ENCODE data around the gene ZNF385C.

The ZNF385C gene

DNA sequence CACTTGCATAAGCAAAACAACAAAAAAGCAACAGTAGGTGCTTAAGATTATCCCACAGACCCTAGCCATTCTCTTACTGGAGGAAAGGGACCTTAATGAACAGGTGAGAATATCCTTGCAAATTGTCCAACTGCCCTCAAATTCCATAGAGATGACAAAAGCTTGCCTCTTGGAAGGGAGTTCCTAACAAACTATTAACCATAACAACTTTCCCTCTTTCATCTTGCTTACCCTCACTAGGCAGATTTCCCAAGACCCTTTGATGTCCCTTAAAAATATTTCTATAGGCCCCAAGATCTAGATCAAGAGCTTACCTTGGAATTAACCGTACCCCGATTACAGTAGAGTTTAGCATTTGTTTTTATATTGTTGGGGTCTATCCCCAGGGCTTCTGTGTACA is 109.9 kb downstream of the ZNF385C start:
- no peak for DNase-seq (ENCODE audit: low read depth)

DNA sequence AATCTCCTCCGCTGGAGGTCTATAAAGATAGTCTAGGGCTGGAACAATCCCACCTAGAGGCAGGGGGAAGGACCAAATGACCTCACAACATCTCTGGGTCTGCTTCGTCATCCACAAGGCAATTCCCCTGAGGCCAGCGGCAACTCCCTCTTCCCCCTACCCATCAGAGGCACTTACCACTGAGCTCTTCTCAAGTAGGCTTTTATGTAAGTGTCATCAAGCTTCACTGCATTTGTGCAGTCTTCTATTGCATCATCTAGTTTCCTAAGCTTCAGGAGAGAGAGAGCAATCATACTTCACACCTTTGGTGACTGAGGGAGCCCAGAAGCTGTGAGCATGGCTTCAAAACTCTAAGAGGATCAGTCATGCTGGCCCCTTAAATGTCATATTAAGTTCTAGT is 110.6 kb downstream of the ZNF385C start:
- DNase-seq (ENCODE audit: low read depth) = no peak

DNA sequence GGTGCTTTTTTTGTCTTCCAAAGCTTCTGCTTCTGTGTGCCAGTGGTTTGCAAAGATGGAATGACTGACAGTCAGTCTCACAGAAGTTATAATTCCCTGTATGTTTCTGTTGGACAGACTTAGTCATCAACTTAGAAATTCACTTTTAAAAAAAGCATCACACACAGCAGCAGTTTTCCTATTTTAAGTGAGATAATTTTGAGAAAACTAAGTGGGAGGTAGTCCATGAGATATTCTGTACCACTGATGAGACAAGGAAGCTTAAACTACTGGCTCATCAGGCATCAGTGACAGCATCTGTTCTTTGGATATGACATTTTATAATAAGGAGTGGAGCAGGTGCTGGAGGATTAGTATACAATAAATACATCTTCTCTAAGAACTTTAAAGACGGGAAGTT is 111.6 kb downstream of the ZNF385C start:
- DNase-seq (ENCODE audit: low read depth) = no peak

DNA sequence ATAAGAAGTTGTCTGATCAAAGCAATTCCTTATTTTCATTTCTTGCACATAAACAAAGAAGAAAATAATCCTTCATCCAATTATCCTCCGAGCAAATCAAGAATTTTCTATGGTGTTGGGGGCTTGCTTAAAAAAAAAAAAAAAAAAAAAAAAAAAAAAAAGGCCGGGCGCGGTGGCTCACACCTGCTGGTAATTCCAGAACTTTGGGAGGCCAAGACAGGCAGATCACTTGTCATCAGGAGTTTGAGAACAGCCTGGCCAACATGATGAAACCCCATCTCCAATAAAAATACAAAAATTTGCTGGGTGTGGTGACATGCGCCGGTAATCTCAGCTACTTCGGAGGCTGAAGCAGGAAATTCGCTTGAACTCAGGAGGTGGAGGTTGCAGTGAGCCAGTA is 112.4 kb downstream of the ZNF385C start:
- no peak for DNase-seq (ENCODE audit: low read depth)

DNA sequence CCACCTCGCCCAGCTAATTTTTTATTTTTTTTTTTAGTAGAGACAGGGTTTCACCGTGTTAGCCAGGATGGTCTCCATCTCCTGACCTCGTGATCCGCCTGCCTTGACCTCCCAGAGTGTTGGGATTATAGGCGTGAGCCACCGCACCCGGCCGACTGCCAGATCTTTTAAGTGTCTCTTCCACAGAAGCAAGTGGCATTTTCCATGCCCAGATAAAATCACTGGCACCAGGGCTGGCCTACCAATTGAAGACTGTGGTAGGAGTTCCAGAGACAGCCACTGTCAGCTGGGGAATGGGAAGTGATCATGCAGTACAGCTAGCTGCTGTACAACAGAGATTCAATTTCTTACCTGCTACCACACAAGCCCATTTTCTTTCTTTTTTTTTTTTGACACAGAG is 113.8 kb downstream of the ZNF385C start:
- DNase-seq (ENCODE audit: low read depth) = no peak

DNA sequence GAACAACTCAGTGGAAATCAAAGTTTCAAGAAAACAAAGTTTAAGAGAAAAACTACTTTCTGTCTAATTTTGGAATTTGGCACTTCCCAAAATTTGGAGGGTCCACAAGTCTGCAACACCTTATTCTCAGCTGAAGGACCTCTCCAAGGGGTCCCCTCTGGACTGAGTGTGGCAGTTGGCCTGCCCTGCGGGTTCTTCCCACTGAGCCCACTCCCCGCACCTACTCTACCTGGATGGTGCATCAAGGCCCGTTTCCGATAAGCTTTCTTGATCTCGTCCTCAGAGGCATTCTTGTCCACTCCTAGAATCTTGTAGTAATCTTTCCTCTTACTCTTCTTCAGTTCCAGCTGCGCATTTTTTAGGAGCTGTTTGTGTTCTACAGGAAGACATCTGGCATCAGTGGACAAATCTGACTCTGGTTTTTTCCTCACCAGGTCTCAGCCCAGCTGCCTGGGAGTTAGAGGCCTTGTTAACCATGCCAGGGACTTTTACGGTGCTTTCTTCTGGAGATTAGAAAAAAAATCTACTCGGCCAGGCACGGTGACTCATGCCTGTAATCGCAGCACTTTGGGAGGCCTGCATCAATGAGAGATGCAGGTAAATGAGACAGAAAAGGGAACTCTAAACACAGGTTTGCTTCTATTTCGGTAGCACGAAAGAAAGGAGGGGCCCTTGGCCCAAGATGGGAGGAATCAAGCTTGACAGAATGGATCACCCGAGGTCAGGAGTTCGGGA is 116.1 kb downstream of the ZNF385C start:
- DNase-seq (ENCODE audit: low read depth) = no peak

DNA sequence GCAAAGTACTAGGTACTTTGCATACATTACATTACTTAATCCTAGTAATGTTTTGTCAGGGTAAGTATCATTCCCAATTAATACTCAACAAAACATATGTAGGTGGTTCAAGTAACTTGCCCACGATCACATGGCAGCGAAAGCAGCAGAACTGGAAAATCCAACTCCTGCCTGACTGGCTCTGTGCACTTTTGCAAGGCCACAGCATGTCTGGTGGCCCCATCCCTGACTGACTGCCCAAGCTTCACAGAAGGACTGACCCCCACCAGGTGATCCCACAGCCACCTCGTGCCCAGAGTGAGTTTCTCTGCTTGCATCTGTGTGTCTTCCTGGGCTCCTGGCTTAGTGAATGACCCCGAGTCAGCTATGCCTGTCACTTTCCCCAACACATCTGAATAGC is 120.3 kb downstream of the ZNF385C start:
- DNase-seq (ENCODE audit: low read depth) = no peak

DNA sequence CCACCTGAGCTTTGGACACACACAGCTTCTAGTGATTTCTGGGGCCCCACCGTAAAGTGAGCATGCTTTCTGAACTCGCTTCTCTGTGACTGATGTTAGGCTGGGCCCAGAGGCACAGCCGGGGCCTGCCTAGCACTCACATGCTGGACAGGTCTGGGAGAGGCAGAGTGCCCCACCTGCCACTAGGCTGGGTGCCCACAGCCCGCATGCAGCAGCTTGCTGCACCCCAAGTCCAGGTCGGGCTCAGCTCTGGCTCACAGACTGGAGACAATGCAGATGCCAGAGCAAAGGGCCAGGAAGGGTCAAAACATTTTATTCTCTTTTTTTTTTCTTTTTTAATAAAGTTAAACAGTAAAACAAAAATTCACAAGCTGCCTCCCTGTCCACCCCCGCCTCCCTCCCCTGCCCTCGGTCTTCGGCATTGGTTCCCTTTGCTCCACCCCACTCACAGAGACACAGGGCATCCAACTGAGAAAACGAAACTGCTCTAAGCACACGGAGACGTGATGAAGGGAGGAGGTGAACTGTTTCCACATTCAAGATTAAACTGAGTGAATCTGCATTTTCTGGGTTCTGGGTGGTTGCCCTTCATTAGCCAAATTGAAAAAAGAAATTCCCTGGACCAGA is 122.0 kb downstream of the ZNF385C start:
- DNase-seq (ENCODE audit: low read depth) = no peak

Measured in stimulated activated CD4-positive, alpha-beta T cell treated with anti-CD3 and anti-CD28 coated beads, Interleukin-2, amount 100 ng/mL, for 4 hours (primary cell).